Astrocyte of the spinal cord (primary cell): ENCODE data around the gene CENPP.
"Not testable (repeated sequence)": the region's sequence is repeated elsewhere in the genome, so short reads cannot be mapped to it uniquely, and the experiment has no call there.

Experiments
- DNase-seq: peaks from one replicate; pipeline ENCODE4 v3.0.0; 2011; ENCODE audit warnings: low read depth, low spot score
- H3K4me3 ChIP-seq: 2 replicates; pipeline ENCODE4 v1.5.1; 2011; ENCODE audit warnings: low read depth, mild to moderate bottlenecking, low read length, moderate library complexity
- CTCF ChIP-seq: IDR thresholded peaks from 2 replicates; pipeline ENCODE4 v1.5.1; 2012; ENCODE audit warnings: low read depth, mild to moderate bottlenecking, low read length, inconsistent platforms
- in situ Hi-C: cut with HindIII; loops from 2 replicates; pipeline ENCODE4 v1.10.0; 2017; ENCODE audit warnings: low sequenced_read_pairs

CENPP gene

GRCh38 chr9:92408747-92409478 is 83.2 kb downstream of the CENPP start:
- DNase-seq = no peak
- in situ Hi-C loops = no loop called here
- H3K4me3 ChIP-seq = no peak overlapping the region
- TF ChIP-seq CTCF = no peak

GRCh38 chr9:92411157-92411556 is 85.4 kb downstream of the CENPP start:
- in situ Hi-C loops, DNase-seq, H3K4me3 ChIP-seq: not testable (repeated sequence)

GRCh38 chr9:92414566-92414965 is 88.8 kb downstream of the CENPP start:
- no peak for DNase-seq
- no peak overlapping the region for H3K4me3 ChIP-seq
- TF ChIP-seq CTCF = no peak
- in situ Hi-C loops = no loop called here

GRCh38 chr9:92422611-92423338 is 97.0 kb downstream of the CENPP start:
- in situ Hi-C loops = no loop called here
- DNase-seq = no peak
- no peak for TF ChIP-seq CTCF
- H3K4me3 ChIP-seq = no peak overlapping the region

GRCh38 chr9:92423612-92424011 is 97.9 kb downstream of the CENPP start:
- in situ Hi-C loops = no loop called here
- TF ChIP-seq CTCF = no peak

GRCh38 chr9:92424340-92424739 is 98.6 kb downstream of the CENPP start, which contains the start of gene OMD:
Gene OMD (minus strand): TSS chr9:92424471. CDS start chr9:92417558, 6,913 bp downstream.
- in situ Hi-C loops = no loop called here

More at GRCh38 chr9:92423612-92424011, 97.9 kb downstream of the CENPP start:
- no peak overlapping the region for H3K4me3 ChIP-seq
- DNase-seq = no peak

More at GRCh38 chr9:92424340-92424739, 98.6 kb downstream of the CENPP start, which contains the start of gene OMD:
- peak; percentile 50 for DNase-seq
- H3K4me3 ChIP-seq = no peak within 1 kb of the TSS
- TF ChIP-seq CTCF = no peak
